Sigmoid colon (tissue), 4 donors: ENCODE measurements around the gene C1orf226.

ENCODE experiments used
- EP300 ChIP-seq, 4 donors: sonication (generic); formaldehyde crosslinking; IDR thresholded peaks; one replicate each; pipeline ENCODE4 v1.6.1; 2017; ENCODE audit warnings: antibody characterized with exemption in 4 of 4
- POLR2A ChIP-seq, 2 donors: fragments of 450-650 bp; IDR thresholded peaks; one replicate each; pipeline ENCODE4 v1.6.1; 2016; ENCODE audit warnings: antibody characterized with exemption in 2 of 2, mild to moderate bottlenecking in 2 of 2, moderate library complexity in 2 of 2
- POLR2AphosphoS5 ChIP-seq, 4 donors: sonication (generic); formaldehyde crosslinking; IDR thresholded peaks; one replicate each; pipeline ENCODE4 v1.6.1; 2017; ENCODE audit warnings: antibody characterized with exemption in 4 of 4
- TF ChIP-seq, protein P1 (sequence below), 4 experiments: fragments of 450-650 bp in 3 of 4; fragments of 200-600 bp in 1 of 4; IDR thresholded peaks; one replicate each; pipeline ENCODE4 v1.5.1; 2016 to 2019; ENCODE audit warnings: antibody characterized with exemption in 4 of 4, mild to moderate bottlenecking in 3 of 4, moderate library complexity in 2 of 4

DNA sequence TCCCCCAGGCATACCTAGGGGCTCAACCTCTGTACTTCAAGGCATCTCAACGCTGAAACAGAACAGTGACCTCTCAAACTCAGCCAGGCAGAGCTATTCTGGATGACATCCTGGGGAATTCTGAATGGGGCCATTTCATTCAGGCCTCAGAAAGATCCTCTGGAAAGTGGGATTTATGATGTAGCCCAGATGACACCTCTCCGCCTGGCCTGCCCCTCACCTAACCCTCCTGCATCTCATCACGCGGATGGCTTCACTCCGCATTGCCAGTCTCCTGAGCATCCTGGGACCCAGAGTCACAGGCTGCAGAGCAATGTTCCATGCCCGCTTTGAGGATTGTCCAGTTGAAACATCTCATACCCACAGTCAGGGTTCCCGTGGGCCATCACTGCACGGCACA is 6.1 kb upstream of the C1orf226 start:
- TF ChIP-seq, protein P1, sequence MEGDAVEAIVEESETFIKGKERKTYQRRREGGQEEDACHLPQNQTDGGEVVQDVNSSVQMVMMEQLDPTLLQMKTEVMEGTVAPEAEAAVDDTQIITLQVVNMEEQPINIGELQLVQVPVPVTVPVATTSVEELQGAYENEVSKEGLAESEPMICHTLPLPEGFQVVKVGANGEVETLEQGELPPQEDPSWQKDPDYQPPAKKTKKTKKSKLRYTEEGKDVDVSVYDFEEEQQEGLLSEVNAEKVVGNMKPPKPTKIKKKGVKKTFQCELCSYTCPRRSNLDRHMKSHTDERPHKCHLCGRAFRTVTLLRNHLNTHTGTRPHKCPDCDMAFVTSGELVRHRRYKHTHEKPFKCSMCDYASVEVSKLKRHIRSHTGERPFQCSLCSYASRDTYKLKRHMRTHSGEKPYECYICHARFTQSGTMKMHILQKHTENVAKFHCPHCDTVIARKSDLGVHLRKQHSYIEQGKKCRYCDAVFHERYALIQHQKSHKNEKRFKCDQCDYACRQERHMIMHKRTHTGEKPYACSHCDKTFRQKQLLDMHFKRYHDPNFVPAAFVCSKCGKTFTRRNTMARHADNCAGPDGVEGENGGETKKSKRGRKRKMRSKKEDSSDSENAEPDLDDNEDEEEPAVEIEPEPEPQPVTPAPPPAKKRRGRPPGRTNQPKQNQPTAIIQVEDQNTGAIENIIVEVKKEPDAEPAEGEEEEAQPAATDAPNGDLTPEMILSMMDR (IDR thresholded peaks at IDR 0.05) = no peak
- TF ChIP-seq POLR2AphosphoS5 (IDR thresholded peaks at IDR 0.05) = no peak
- TF ChIP-seq EP300 (IDR thresholded peaks at IDR 0.05) = no peak
- no peak for TF ChIP-seq POLR2A (IDR thresholded peaks at IDR 0.05)
